Progenitor cell of endocrine pancreas (in vitro differentiated cells): Measurements from ENCODE around the gene PNKD. TPM values are rescaled to one million over a fixed set of nuclear protein-coding genes. Genes with fewer than 3 reads are reported as not detected.
"Not testable (repeated sequence)": the region's sequence is repeated elsewhere in the genome, so short reads cannot be mapped to it uniquely, and the experiment has no call there.

Experiments
- DNase-seq: peaks from one replicate; pipeline ENCODE4 v3.0.0; 2021; ENCODE audit warnings: low spot score; ENCODE audit not compliant: unreplicated experiment
- H3K27ac Mint-ChIP-seq: 2 replicates; pipeline ENCODE4 v1.8.0; 2021; ENCODE audit warnings: mild to moderate bottlenecking, moderate library complexity, mixed read lengths
- H3K27me3 Mint-ChIP-seq: 2 replicates; pipeline ENCODE4 v1.8.0; 2021; ENCODE audit warnings: mixed read lengths
- H3K36me3 Mint-ChIP-seq: 2 replicates; pipeline ENCODE4 v1.8.0; 2022; ENCODE audit warnings: mixed read lengths; ENCODE audit not compliant: insufficient read depth
- H3K4me1 Mint-ChIP-seq: 2 replicates; pipeline ENCODE4 v1.8.0; 2021; ENCODE audit warnings: low read depth, mixed read lengths
- H3K4me3 Mint-ChIP-seq: 2 replicates; pipeline ENCODE4 v1.8.0; 2021; ENCODE audit warnings: low read depth, mild to moderate bottlenecking, moderate library complexity, mixed read lengths
- H3K9me3 Mint-ChIP-seq: 2 replicates; pipeline ENCODE4 v1.8.0; 2021; ENCODE audit warnings: low read depth, mixed read lengths
- total RNA-seq: library from RNA; stranded (reverse); gene quantifications from 2 replicates; pipeline ENCODE4 v1.2.1, GENCODE V29; 2021
- TF ChIP-seq, protein P1 (sequence below): fragments of 200-600 bp; sonication (generic); IDR thresholded peaks from one replicate; pipeline ENCODE4 v1.5.0; 2021; ENCODE audit warnings: antibody characterized with exemption, mild to moderate bottlenecking; ENCODE audit not compliant: unreplicated experiment

PNKD gene
- total RNA-seq, 1 donor from 2014 or later = 54.3 TPM

GRCh38 chr2:218270721-218271486 lies 585 bp downstream of the PNKD start:
- H3K4me1 Mint-ChIP-seq = peaks cover 19% of the 10 kb centered on the region
- H3K36me3 Mint-ChIP-seq = peaks cover 15% of the 10 kb centered on the region
- TF ChIP-seq, protein P1, sequence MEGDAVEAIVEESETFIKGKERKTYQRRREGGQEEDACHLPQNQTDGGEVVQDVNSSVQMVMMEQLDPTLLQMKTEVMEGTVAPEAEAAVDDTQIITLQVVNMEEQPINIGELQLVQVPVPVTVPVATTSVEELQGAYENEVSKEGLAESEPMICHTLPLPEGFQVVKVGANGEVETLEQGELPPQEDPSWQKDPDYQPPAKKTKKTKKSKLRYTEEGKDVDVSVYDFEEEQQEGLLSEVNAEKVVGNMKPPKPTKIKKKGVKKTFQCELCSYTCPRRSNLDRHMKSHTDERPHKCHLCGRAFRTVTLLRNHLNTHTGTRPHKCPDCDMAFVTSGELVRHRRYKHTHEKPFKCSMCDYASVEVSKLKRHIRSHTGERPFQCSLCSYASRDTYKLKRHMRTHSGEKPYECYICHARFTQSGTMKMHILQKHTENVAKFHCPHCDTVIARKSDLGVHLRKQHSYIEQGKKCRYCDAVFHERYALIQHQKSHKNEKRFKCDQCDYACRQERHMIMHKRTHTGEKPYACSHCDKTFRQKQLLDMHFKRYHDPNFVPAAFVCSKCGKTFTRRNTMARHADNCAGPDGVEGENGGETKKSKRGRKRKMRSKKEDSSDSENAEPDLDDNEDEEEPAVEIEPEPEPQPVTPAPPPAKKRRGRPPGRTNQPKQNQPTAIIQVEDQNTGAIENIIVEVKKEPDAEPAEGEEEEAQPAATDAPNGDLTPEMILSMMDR = no peak
- H3K9me3 Mint-ChIP-seq = no peaks in the 10 kb centered on the region
- DNase-seq = no peak
- peak overlapping the region; percentile 94 for H3K4me3 Mint-ChIP-seq
- H3K27ac Mint-ChIP-seq = peak overlapping the region; percentile 97
- H3K27me3 Mint-ChIP-seq = no peaks in the 10 kb centered on the region

GRCh38 chr2:218271487-218271797 lies 1.1 kb downstream of the PNKD start:
- DNase-seq = no peak
- Mint-ChIP-seq H3K9me3 (no peaks in the 10 kb centered on the region), H3K4me1 (peaks cover 19% of the 10 kb centered on the region), H3K27ac (peak overlapping the region; percentile 97), H3K27me3 (no peaks in the 10 kb centered on the region), H3K4me3 (peak overlapping the region; percentile 94), H3K36me3 (peaks cover 13% of the 10 kb centered on the region)
- TF ChIP-seq, protein P1 = no peak

- TF ChIP-seq, protein P1 = no peak
- H3K4me3 Mint-ChIP-seq = peak overlapping the region; percentile 94
- H3K9me3 Mint-ChIP-seq = no peaks in the 10 kb centered on the region
- no peaks in the 10 kb centered on the region for H3K27me3 Mint-ChIP-seq
- peaks cover 19% of the 10 kb centered on the region for H3K4me1 Mint-ChIP-seq
- H3K27ac Mint-ChIP-seq = peak overlapping the region; percentile 72
- DNase-seq = no peak
- H3K36me3 Mint-ChIP-seq = peaks cover 14% of the 10 kb centered on the region
These were observed 1.7 kb downstream of the PNKD start for GRCh38 chr2:218271865-218272530.

- DNase-seq = peak; percentile 76
- TF ChIP-seq, protein P1 = peak; percentile 97
- Mint-ChIP-seq H3K27me3 (no peaks in the 10 kb centered on the region), H3K9me3 (no peaks in the 10 kb centered on the region), H3K36me3 (peaks cover 14% of the 10 kb centered on the region), H3K4me3 (peak overlapping the region; percentile 51), H3K4me1 (peaks cover 19% of the 10 kb centered on the region), H3K27ac (peak overlapping the region; percentile 80)
These were observed 2.4 kb downstream of the PNKD start for GRCh38 chr2:218272531-218273212.

- H3K9me3 Mint-ChIP-seq, DNase-seq, H3K27me3 Mint-ChIP-seq, H3K4me3 Mint-ChIP-seq: not testable (repeated sequence)
- peaks cover 14% of the 10 kb centered on the region for H3K36me3 Mint-ChIP-seq
- H3K27ac Mint-ChIP-seq = peak overlapping the region; percentile 82
- peaks cover 19% of the 10 kb centered on the region for H3K4me1 Mint-ChIP-seq
These were observed 3.0 kb downstream of the PNKD start for GRCh38 chr2:218273214-218273907.
